CD8-positive, alpha-beta memory T cell (primary cell): Measurements from ENCODE around the gene ADD3. TPM values are rescaled to one million over a fixed set of nuclear protein-coding genes. Genes with fewer than 3 reads are reported as not detected.

Experiments
- CTCF ChIA-PET: fragments of 350-600 bp; sonication (Branson Sonifier 250); formaldehyde crosslinking; loops from one replicate; lab custom pipeline; 2021; ENCODE audit warnings: antibody characterized with exemption; lab: Charles Lee
- POLR2A ChIA-PET: fragments of 350-600 bp; sonication (Branson Sonifier 250); formaldehyde crosslinking; loops from one replicate; lab custom pipeline; 2021; ENCODE audit warnings: antibody characterized with exemption; lab: Charles Lee
- DNase-seq, 5 donors: peaks; one replicate each; pipeline versions ENCODE4 v3.0.0 to v3.0.0-alpha.2; 2020 to 2022; ENCODE audit warnings: mixed read lengths in 1 of 5
- H3K27ac ChIP-seq: one replicate; pipeline ENCODE4 v1.7.0; 2013; ENCODE audit warnings: low read depth, mild to moderate bottlenecking, low read length, moderate library complexity
- H3K27me3 ChIP-seq: 2 replicates; pipeline ENCODE4 v1.7.0; 2013; ENCODE audit warnings: low read length, mild to moderate bottlenecking; ENCODE audit not compliant: insufficient read depth, poor library complexity, severe bottlenecking
- H3K36me3 ChIP-seq: 2 replicates; pipeline ENCODE4 v1.7.0; 2013; ENCODE audit warnings: mild to moderate bottlenecking, low read length, moderate library complexity; ENCODE audit not compliant: insufficient read depth
- H3K4me1 ChIP-seq: 2 replicates; pipeline ENCODE4 v1.7.0; 2013; ENCODE audit warnings: mild to moderate bottlenecking, low read length, moderate library complexity; ENCODE audit not compliant: insufficient read depth
- H3K4me3 ChIP-seq: 2 replicates; pipeline ENCODE4 v1.7.0; 2013; ENCODE audit warnings: mild to moderate bottlenecking, low read length
- H3K9me3 ChIP-seq: 2 replicates; pipeline ENCODE4 v1.7.0; 2013; ENCODE audit warnings: mild to moderate bottlenecking, low read length
- H3K27ac Mint-ChIP-seq, 8 donors: one replicate each; pipeline ENCODE4 v1.8.0; 2020 to 2021; ENCODE audit warnings: mixed read lengths in 8 of 8, mild to moderate bottlenecking in 6 of 8, inconsistent platforms in 3 of 8, moderate library complexity in 3 of 8
- H3K27me3 Mint-ChIP-seq, 2 donors: one replicate each; pipeline ENCODE4 v1.8.0; 2020 to 2021; ENCODE audit warnings: mixed read lengths in 2 of 2, mild to moderate bottlenecking in 1 of 2, moderate library complexity in 1 of 2
- H3K36me3 Mint-ChIP-seq, 3 donors: one replicate each; pipeline ENCODE4 v1.8.0; 2020 to 2021; ENCODE audit warnings: mixed read lengths in 3 of 3, inconsistent platforms in 1 of 3, mild to moderate bottlenecking in 1 of 3
- H3K4me1 Mint-ChIP-seq, 3 donors: one replicate each; pipeline ENCODE4 v1.8.0; 2020 to 2021; ENCODE audit warnings: mixed read lengths in 3 of 3, inconsistent platforms in 1 of 3, mild to moderate bottlenecking in 1 of 3
- H3K4me3 Mint-ChIP-seq, 7 donors: one replicate each; pipeline ENCODE4 v1.8.0; 2020 to 2021; ENCODE audit warnings: mixed read lengths in 7 of 7, mild to moderate bottlenecking in 6 of 7, moderate library complexity in 4 of 7, inconsistent platforms in 2 of 7
- H3K9me3 Mint-ChIP-seq, 5 donors: one replicate each; pipeline ENCODE4 v1.8.0; 2020 to 2022; ENCODE audit warnings: mixed read lengths in 5 of 5, mild to moderate bottlenecking in 3 of 5, moderate library complexity in 2 of 5, inconsistent platforms in 1 of 5
- polyA plus RNA-seq: library from polyadenylated mRNA; unstranded; fragments of 300-500 nt; fragmentation: Illumina TruSeq; gene quantifications from one replicate; pipeline ENCODE4 v1.2.3, GENCODE V29; 2021
- total RNA-seq, 2 experiments: library from RNA; stranded (reverse); gene quantifications; one replicate each; pipeline ENCODE4 v1.2.3, GENCODE V29; 2021

Gene ADD3
- total and polyA plus RNA-seq, 3 experiments from 2014 or later, result 39.4 to 378 (median 50.3) TPM

GRCh38 chr10:110174816-110175215 lies 167.0 kb downstream of the ADD3 start:
- H3K9me3 Mint-ChIP-seq, result peaks cover 0 to 2% (median 0%) of the 10 kb centered on the region in 5 donors
- ChIA-PET POLR2A (no interaction called here), CTCF (no interaction called here)
- no peak overlapping the region for H3K27ac Mint-ChIP-seq
- H3K4me1 ChIP-seq, result peaks cover 5% of the 10 kb centered on the region
- H3K36me3 ChIP-seq, result no peaks in the 10 kb centered on the region
- H3K36me3 Mint-ChIP-seq, result peaks cover 0 to 3% (median 0%) of the 10 kb centered on the region in 3 donors
- H3K4me3 ChIP-seq, result no peak overlapping the region
- H3K27me3 ChIP-seq, result peaks cover 14% of the 10 kb centered on the region
- H3K27me3 Mint-ChIP-seq, result peaks cover 39 to 79% of the 10 kb centered on the region in 2 donors
- H3K9me3 ChIP-seq, result no peaks in the 10 kb centered on the region
- DNase-seq, result no peak
- peaks cover 10 to 11% (median 11%) of the 10 kb centered on the region in 3 donors for H3K4me1 Mint-ChIP-seq
- H3K4me3 Mint-ChIP-seq, result no peak overlapping the region
- H3K27ac ChIP-seq, result no peak overlapping the region

- H3K27me3 ChIP-seq, result peaks cover 12% of the 10 kb centered on the region
- peaks cover 5% of the 10 kb centered on the region for H3K4me1 ChIP-seq
- POLR2A ChIA-PET, result no interaction called here
- Mint-ChIP-seq H3K27me3 (peaks cover 36 to 75% of the 10 kb centered on the region in 2 donors), H3K27ac (no peak overlapping the region), H3K9me3 (peaks cover 0 to 2% (median 0%) of the 10 kb centered on the region in 5 donors), H3K36me3 (peaks cover 0 to 3% (median 0%) of the 10 kb centered on the region in 3 donors), H3K4me3 (no peak overlapping the region), H3K4me1 (peaks cover 6 to 7% (median 7%) of the 10 kb centered on the region in 3 donors)
- no peak overlapping the region for H3K4me3 ChIP-seq
- no peaks in the 10 kb centered on the region for H3K9me3 ChIP-seq
- CTCF ChIA-PET, result no interaction called here
- no peaks in the 10 kb centered on the region for H3K36me3 ChIP-seq
- no peak overlapping the region for H3K27ac ChIP-seq
- DNase-seq, result no peak
Observed at GRCh38 chr10:110175406-110175805, 167.6 kb downstream of the ADD3 start.

GRCh38 chr10:110176141-110177030 lies 168.6 kb downstream of the ADD3 start:
- H3K4me3 ChIP-seq, result no peak overlapping the region
- Mint-ChIP-seq H3K27me3 (peaks cover 31 to 66% of the 10 kb centered on the region in 2 donors), H3K4me3 (no peak overlapping the region), H3K9me3 (peaks cover 0 to 2% (median 0%) of the 10 kb centered on the region in 5 donors), H3K27ac (no peak overlapping the region), H3K36me3 (peaks cover 0 to 3% (median 0%) of the 10 kb centered on the region in 3 donors), H3K4me1 (peaks cover 0 to 2% (median 0%) of the 10 kb centered on the region in 3 donors)
- H3K27ac ChIP-seq, result no peak overlapping the region
- H3K4me1 ChIP-seq, result no peaks in the 10 kb centered on the region
- peaks cover 5% of the 10 kb centered on the region for H3K27me3 ChIP-seq
- ChIA-PET CTCF (interaction anchor here (0.6 to 1.0 kb wide), 2 partner anchors 103 to 274 kb away, joined by 4 read pairs; no protein-coding TSS in a partner anchor), POLR2A (no interaction called here)
- DNase-seq, result no peak
- H3K9me3 ChIP-seq, result no peaks in the 10 kb centered on the region
- no peaks in the 10 kb centered on the region for H3K36me3 ChIP-seq

- Histone ChIP-seq H3K4me1 (no peaks in the 10 kb centered on the region), H3K9me3 (no peaks in the 10 kb centered on the region), H3K4me3 (no peak overlapping the region), H3K27me3 (peaks cover 5% of the 10 kb centered on the region), H3K27ac (no peak overlapping the region), H3K36me3 (no peaks in the 10 kb centered on the region)
- Mint-ChIP-seq H3K36me3 (peaks cover 0 to 3% (median 0%) of the 10 kb centered on the region in 3 donors), H3K9me3 (peaks cover 0 to 2% (median 0%) of the 10 kb centered on the region in 5 donors), H3K4me1 (peaks cover 0 to 2% (median 0%) of the 10 kb centered on the region in 3 donors), H3K4me3 (no peak overlapping the region), H3K27me3 (peaks cover 25 to 44% of the 10 kb centered on the region in 2 donors), H3K27ac (peak overlapping the region in 1 of 8 donors; percentile 2)
- no peak for DNase-seq
- ChIA-PET POLR2A (no interaction called here), CTCF (interaction anchor here (0.6 kb wide), 1 partner anchor 28 kb away, joined by 4 read pairs; no protein-coding TSS in a partner anchor)
Observed at GRCh38 chr10:110179220-110179619, 171.4 kb downstream of the ADD3 start.

- Mint-ChIP-seq H3K36me3 (peaks cover 0 to 3% (median 0%) of the 10 kb centered on the region in 3 donors), H3K27ac (no peak overlapping the region), H3K4me3 (no peak overlapping the region), H3K9me3 (peaks cover 0 to 2% (median 0%) of the 10 kb centered on the region in 5 donors), H3K27me3 (peaks cover 17 to 21% of the 10 kb centered on the region in 2 donors), H3K4me1 (no peaks in the 10 kb centered on the region)
- Histone ChIP-seq H3K4me1 (no peaks in the 10 kb centered on the region), H3K27ac (no peak overlapping the region), H3K9me3 (no peaks in the 10 kb centered on the region), H3K36me3 (no peaks in the 10 kb centered on the region), H3K27me3 (peaks cover 5% of the 10 kb centered on the region), H3K4me3 (no peak overlapping the region)
- DNase-seq, result no peak
- ChIA-PET CTCF (interaction anchor here (1.7 kb wide), 1 partner anchor 28 kb away, joined by 4 read pairs; no protein-coding TSS in a partner anchor), POLR2A (no interaction called here)
Observed at GRCh38 chr10:110181451-110181850, 173.7 kb downstream of the ADD3 start.

- POLR2A ChIA-PET, result no interaction called here
- Histone ChIP-seq H3K27me3 (peaks cover 5% of the 10 kb centered on the region), H3K36me3 (no peaks in the 10 kb centered on the region), H3K9me3 (no peaks in the 10 kb centered on the region), H3K27ac (no peak overlapping the region), H3K4me3 (no peak overlapping the region), H3K4me1 (no peaks in the 10 kb centered on the region)
- Mint-ChIP-seq H3K4me3 (no peak overlapping the region), H3K36me3 (peaks cover 0 to 3% (median 0%) of the 10 kb centered on the region in 3 donors), H3K9me3 (peaks cover 0 to 2% (median 0%) of the 10 kb centered on the region in 5 donors), H3K4me1 (no peaks in the 10 kb centered on the region), H3K27me3 (peaks cover 15 to 18% of the 10 kb centered on the region in 2 donors), H3K27ac (no peak overlapping the region)
- DNase-seq, result no peak
- CTCF ChIA-PET, result interaction anchor here (1.7 kb wide), 1 partner anchor 28 kb away, joined by 4 read pairs; no protein-coding TSS in a partner anchor
Observed at GRCh38 chr10:110181911-110182310, 174.1 kb downstream of the ADD3 start.

- Mint-ChIP-seq H3K9me3 (peaks cover 0 to 2% (median 0%) of the 10 kb centered on the region in 5 donors), H3K27me3 (peaks cover 4 to 9% of the 10 kb centered on the region in 2 donors), H3K4me3 (no peak overlapping the region), H3K27ac (no peak overlapping the region), H3K36me3 (no peaks in the 10 kb centered on the region), H3K4me1 (no peaks in the 10 kb centered on the region)
- Histone ChIP-seq H3K27ac (no peak overlapping the region), H3K4me3 (no peak overlapping the region), H3K36me3 (no peaks in the 10 kb centered on the region), H3K9me3 (no peaks in the 10 kb centered on the region), H3K4me1 (no peaks in the 10 kb centered on the region), H3K27me3 (peaks cover under 1% of the 10 kb centered on the region)
- no peak for DNase-seq
- ChIA-PET POLR2A (no interaction called here), CTCF (no interaction called here)
Observed at GRCh38 chr10:110184398-110184797, 176.6 kb downstream of the ADD3 start.
